IMR-90 (cell line): ENCODE data around the gene ARVCF. TPM values are rescaled to one million over a fixed set of nuclear protein-coding genes. Genes with fewer than 3 reads are reported as not detected.
"Not testable (repeated sequence)": the region's sequence is repeated elsewhere in the genome, so short reads cannot be mapped to it uniquely, and the experiment has no call there.

ENCODE experiments used
- ATAC-seq: fragments of 200-7000 bp; cut with Tn5 transposase; 2 replicates; pipeline ENCODE4 v1.9.1; 2020; ENCODE audit warnings: low read depth, mild to moderate bottlenecking, moderate library complexity
- BruUV-seq: library from RNA; stranded (reverse); fragments of 400-500 nt; replicated peaks from 2 replicates; lab custom pipeline; 2021; lab: Mats Ljungman, UMichigan
- CTCF ChIA-PET: fragments of 300-600 bp; formaldehyde crosslinking; extraction: SDS; loops from one replicate; lab custom pipeline; 2021; ENCODE audit warnings: antibody characterized with exemption; lab: Yijun Ruan, JAX
- POLR2A ChIA-PET: fragments of 300-600 bp; sonication (Branson Sonifier 250); formaldehyde crosslinking; loops from one replicate; lab custom pipeline; 2022; ENCODE audit warnings: antibody characterized with exemption; ENCODE audit not compliant: unreplicated experiment; lab: Charles Lee
- DNase-seq: peaks from one replicate; pipeline ENCODE4 v3.0.0; 2013
- H2AFZ ChIP-seq: replicated peaks from 2 replicates; pipeline ENCODE3; 2013; ENCODE audit warnings: low read length, mild to moderate bottlenecking; ENCODE audit not compliant: poor library complexity
- H2AK5ac ChIP-seq: 2 replicates; pipeline ENCODE4 v1.6.1; 2013; ENCODE audit warnings: low read depth, low read length, inconsistent platforms
- H2AK9ac ChIP-seq: replicated peaks from 2 replicates; pipeline ENCODE3; 2013; ENCODE audit warnings: mild to moderate bottlenecking, low read depth, low read length, moderate library complexity; ENCODE audit not compliant: poor library complexity
- H2BK120ac ChIP-seq: 2 replicates; pipeline ENCODE4 v1.6.1; 2013; ENCODE audit warnings: low read depth, low read length, inconsistent platforms
- H2BK15ac ChIP-seq: 3 replicates; pipeline ENCODE4 v1.6.1; 2013; ENCODE audit warnings: low read depth, low read length, inconsistent platforms
- H2BK20ac ChIP-seq: 2 replicates; pipeline ENCODE4 v1.6.1; 2013; ENCODE audit warnings: low read depth, mild to moderate bottlenecking, inconsistent platforms, low read length, moderate library complexity
- H2BK5ac ChIP-seq: 2 replicates; pipeline ENCODE4 v1.6.1; 2013; ENCODE audit warnings: mild to moderate bottlenecking, low read depth, low read length, inconsistent platforms; ENCODE audit not compliant: poor library complexity, severe bottlenecking
- H3K14ac ChIP-seq: replicated peaks from 2 replicates; pipeline ENCODE4 v1.6.1; 2013; ENCODE audit warnings: low read depth, low read length, inconsistent platforms
- H3K18ac ChIP-seq: 2 replicates; pipeline ENCODE4 v1.6.1; 2013; ENCODE audit warnings: low read depth, low read length, control low read depth
- H3K23ac ChIP-seq: 2 replicates; pipeline ENCODE4 v1.6.1; 2013; ENCODE audit warnings: low read depth, low read length, inconsistent platforms
- H3K27ac ChIP-seq: 2 replicates; pipeline ENCODE4 v1.5.1; 2013; ENCODE audit warnings: mild to moderate bottlenecking, control low read depth, low read length; ENCODE audit not compliant: insufficient read depth
- H3K27me3 ChIP-seq: 2 replicates; pipeline ENCODE4 v1.6.1; 2013; ENCODE audit warnings: low read length; ENCODE audit not compliant: control insufficient read depth, insufficient read depth
- H3K36me3 ChIP-seq: 2 replicates; pipeline ENCODE4 v1.6.1; 2013; ENCODE audit warnings: low read length, mixed read lengths; ENCODE audit not compliant: control insufficient read depth, insufficient read depth
- H3K4ac ChIP-seq: 2 replicates; pipeline ENCODE4 v1.6.1; 2013; ENCODE audit warnings: low read depth, low read length, inconsistent platforms
- H3K4me1 ChIP-seq: 2 replicates; pipeline ENCODE4 v1.6.1; 2013; ENCODE audit warnings: low read length, mixed read lengths; ENCODE audit not compliant: control insufficient read depth, insufficient read depth
- H3K4me2 ChIP-seq: 2 replicates; pipeline ENCODE4 v1.6.1; 2013; ENCODE audit warnings: low read depth, mild to moderate bottlenecking, control low read depth, low read length, moderate library complexity
- H3K4me3 ChIP-seq: 2 replicates; pipeline ENCODE4 v1.5.1; 2013; ENCODE audit warnings: low read depth, mild to moderate bottlenecking, control low read depth, low read length, moderate library complexity; ENCODE audit not compliant: insufficient read depth
- H3K56ac ChIP-seq: 2 replicates; pipeline ENCODE4 v1.6.1; 2013; ENCODE audit warnings: low read length, inconsistent platforms; ENCODE audit not compliant: insufficient read depth; ENCODE audit errors: extremely low read depth
- H3K79me1 ChIP-seq, 2 experiments: 2 replicates each; pipeline ENCODE4 v1.6.1; 2013; ENCODE audit warnings: low read length in 2 of 2, inconsistent platforms in 1 of 2, low read depth in 1 of 2
- H3K9ac ChIP-seq: 2 replicates; pipeline ENCODE4 v1.6.1; 2013; ENCODE audit warnings: low read depth, low read length, control low read depth
- H3K9me1 ChIP-seq: 2 replicates; pipeline ENCODE4 v1.6.1; 2013; ENCODE audit warnings: low read length, inconsistent platforms; ENCODE audit not compliant: insufficient read depth
- H3K9me3 ChIP-seq: 2 replicates; pipeline ENCODE4 v1.6.1; 2013; ENCODE audit warnings: low read length; ENCODE audit not compliant: control insufficient read depth, insufficient read depth
- H4K20me1 ChIP-seq: 2 replicates; pipeline ENCODE4 v1.6.1; 2013; ENCODE audit warnings: low read length, inconsistent platforms; ENCODE audit not compliant: insufficient read depth
- H4K5ac ChIP-seq: 2 replicates; pipeline ENCODE4 v1.6.1; 2013; ENCODE audit warnings: mild to moderate bottlenecking, low read depth, low read length, control low read depth
- H4K8ac ChIP-seq, 2 experiments: 2 replicates each; pipeline ENCODE4 v1.6.1; 2013; ENCODE audit warnings: low read depth in 2 of 2, low read length in 2 of 2, control low read depth in 1 of 2, inconsistent platforms in 1 of 2
- H4K91ac ChIP-seq: 2 replicates; pipeline ENCODE4 v1.6.1; 2013; ENCODE audit warnings: low read depth, low read length, inconsistent platforms; ENCODE audit not compliant: insufficient read depth
- WGBS, 2 experiments: methylation state at CpG; one replicate each; pipeline versions ENCODE4 v1.1.5 to v1.1.7; 2013; ENCODE audit warnings: missing lambda C conversion rate in 2 of 2; ENCODE audit not compliant: insufficient read length in 1 of 2; ENCODE audit errors: extremely low coverage in 2 of 2; 5-methylcytosine and 5-hydroxymethylcytosine counted together
- dilution Hi-C: fragments of 300-500 bp; cut with HindIII; formaldehyde crosslinking; loops from one replicate; pipeline ENCODE4 v1.14.3; 2018; ENCODE audit warnings: low sequenced_read_pairs; ENCODE audit not compliant: unreplicated experiment
- in situ Hi-C: fragments of 300-500 bp; cut with MboI; formaldehyde crosslinking; loops from 3 replicates; pipeline ENCODE4 v1.14.3; 2019; ENCODE audit warnings: low sequenced_read_pairs, inconsistent platforms, mixed read lengths
- intact Hi-C: fragments of 100-400 bp; cut with micrococcal nuclease; formaldehyde crosslinking; loops from 2 replicates; pipeline ENCODE4 v1.10.0; 2022
- polyA plus RNA-seq, 3 experiments: library from polyadenylated mRNA; depleted of rRNA; stranded (reverse); fragments of >200 nt; gene quantifications; 2 replicates each; pipeline ENCODE4 v1.2.3, GENCODE V29; 2012; ENCODE audit warnings: low replicate concordance in 1 of 3
- total RNA-seq: library from RNA; depleted of rRNA; stranded (reverse); fragments of >200 nt; gene quantifications from 2 replicates; pipeline ENCODE4 v1.2.3, GENCODE V29; 2012

Gene ARVCF
- total and polyA plus RNA-seq, 2 of the 4 experiments (the other 2 are of a cell fraction): 8.6 to 14.1 TPM

DNA sequence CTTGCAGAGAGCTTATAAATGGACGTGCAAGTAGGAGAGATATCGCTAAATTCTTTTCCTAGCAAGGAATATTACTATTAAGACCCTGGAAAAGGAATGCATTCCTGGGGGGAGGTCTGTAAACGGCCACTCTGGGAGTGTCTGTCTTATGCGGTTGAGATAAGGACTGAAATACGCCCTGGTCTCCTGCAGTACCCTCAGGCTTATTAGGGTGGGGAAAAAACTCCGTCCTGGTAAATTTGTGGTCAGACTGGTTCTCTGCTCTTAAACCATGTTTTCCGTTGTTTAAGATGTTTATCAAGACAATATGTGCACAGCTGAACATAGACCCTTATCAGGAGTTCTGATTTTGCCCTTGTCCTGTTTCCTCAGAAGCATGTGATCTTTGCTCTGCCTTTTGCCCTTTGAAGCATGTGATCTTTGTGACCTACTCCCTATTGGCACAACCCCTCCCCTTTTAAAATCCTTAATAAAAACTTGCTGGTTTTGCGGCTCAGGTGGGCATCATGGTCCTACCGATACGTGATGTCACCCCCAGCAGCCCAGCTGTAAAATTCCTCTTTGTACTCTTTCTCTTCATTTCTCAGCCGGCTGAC, 81.4 kb downstream of the ARVCF start:
- H3K9me1 ChIP-seq, BruUV-seq, H3K4me2 ChIP-seq, H2BK20ac ChIP-seq, H3K56ac ChIP-seq, in situ Hi-C loops, H4K5ac ChIP-seq, H2AK9ac ChIP-seq, H3K23ac ChIP-seq, H2AK5ac ChIP-seq, H3K27me3 ChIP-seq, H2BK15ac ChIP-seq, H3K4me1 ChIP-seq, H3K4me3 ChIP-seq, DNase-seq, H2BK120ac ChIP-seq, H2BK5ac ChIP-seq, H4K8ac ChIP-seq, H3K9me3 ChIP-seq, H3K36me3 ChIP-seq, H4K91ac ChIP-seq, dilution Hi-C loops, H3K27ac ChIP-seq, H3K9ac ChIP-seq, H3K14ac ChIP-seq, POLR2A ChIA-PET, H3K4ac ChIP-seq, H3K18ac ChIP-seq, intact Hi-C loops, H4K20me1 ChIP-seq, CTCF ChIA-PET, H2AFZ ChIP-seq, ATAC-seq: not testable (repeated sequence)
- WGBS, 2 experiments: 100% methylated on average over 4 of the region's 11 CpGs; no CpG with 5 or more reads in 1 of the 2 experiments
- peaks cover 22 to 37% of the 10 kb centered on the region in 2 experiments for H3K79me1 ChIP-seq
